Testis (tissue), 3 donors: ENCODE measurements around the gene KCNK2. TPM values are rescaled to one million over a fixed set of nuclear protein-coding genes. Genes with fewer than 3 reads are reported as not detected.

ENCODE experiments used
- DNase-seq: peaks from one replicate; pipeline ENCODE4 v3.0.0-alpha.2; 2019
- H3K27ac ChIP-seq, 2 donors: fragments of 200-600 bp; sonication (generic); one replicate each; pipeline ENCODE4 v1.5.1; 2019
- H3K27me3 ChIP-seq: fragments of 200-600 bp; sonication (generic); one replicate; pipeline ENCODE4 v1.5.1; 2019
- H3K36me3 ChIP-seq: fragments of 200-600 bp; sonication (generic); one replicate; pipeline ENCODE4 v1.5.1; 2017; ENCODE audit warnings: low read depth; ENCODE audit errors: missing control alignments
- H3K4me1 ChIP-seq: fragments of 200-600 bp; sonication (generic); one replicate; pipeline ENCODE4 v1.5.1; 2019
- H3K4me3 ChIP-seq, 2 donors: fragments of 200-600 bp; sonication (generic); one replicate each; pipeline ENCODE4 v1.5.1; 2017 to 2019
- H3K9me3 ChIP-seq: fragments of 200-600 bp; sonication (generic); one replicate; pipeline ENCODE4 v1.5.1; 2017
- CTCF ChIP-seq, 3 experiments: fragments of 450-650 bp in 2 of 3; fragments of 200-600 bp in 1 of 3; sonication (generic) in 1 of 3; IDR thresholded peaks; one replicate each; pipeline ENCODE4 v1.5.1; 2016 to 2019; ENCODE audit warnings: antibody characterized with exemption in 3 of 3, mild to moderate bottlenecking in 2 of 3, moderate library complexity in 1 of 3
- POLR2A ChIP-seq: fragments of 450-650 bp; IDR thresholded peaks from one replicate; pipeline ENCODE4 v1.6.1; 2017; ENCODE audit warnings: antibody characterized with exemption, mild to moderate bottlenecking, moderate library complexity
- WGBS, 2 donors: methylation state at CpG; one replicate each; pipeline ENCODE4 v1.1.5; 2018; 5-methylcytosine and 5-hydroxymethylcytosine counted together
- intact Hi-C: fragments of 100-400 bp; cut with DNase I; formaldehyde crosslinking; loops from one replicate; pipeline ENCODE4 v1.15.1; 2023; ENCODE audit warnings: low total_unique reads
- polyA plus RNA-seq: library from polyadenylated mRNA; stranded (reverse); fragments of 350-450 nt; fragmentation: Illumina TruSeq; extraction: RNeasy Lipid Tissue Mini Kit (QIAGEN cat#74804); gene quantifications from one replicate; pipeline ENCODE4 v1.2.3, GENCODE V29; 2014; ENCODE audit warnings: low read depth, low replicate concordance; ENCODE audit not compliant: insufficient read depth
- total RNA-seq, 2 donors: library from RNA; depleted of rRNA; stranded (reverse); fragments of >200 nt; gene quantifications; one replicate each; pipeline ENCODE4 v1.2.3, GENCODE V29; 2016

Gene KCNK2
- total and polyA plus RNA-seq, 3 donors from 2014 or later: 0.71 to 1.4 (median 0.92) TPM

- Histone ChIP-seq H3K4me1 (no peaks in the 10 kb centered on the region), H3K36me3 (no peaks in the 10 kb centered on the region), H3K4me3 (no peak overlapping the region), H3K27me3 (no peaks in the 10 kb centered on the region), H3K27ac (no peak overlapping the region), H3K9me3 (no peaks in the 10 kb centered on the region)
- WGBS, 2 donors: 63 to 70% methylated on average over 1 of the region's 1 CpG
- intact Hi-C loops: no loop called here
- DNase-seq: no peak
- TF ChIP-seq POLR2A (no peak), CTCF (IDR thresholded peaks at IDR 0.05) (no peak)
Measured at GRCh38 chr1:215200121-215200520, 117.6 kb downstream of the KCNK2 start.

GRCh38 chr1:215201283-215201682 lies 118.7 kb downstream of the KCNK2 start:
- H3K4me1 ChIP-seq: no peaks in the 10 kb centered on the region
- no peaks in the 10 kb centered on the region for H3K27me3 ChIP-seq
- no peak overlapping the region for H3K4me3 ChIP-seq
- 90 to 92% methylated on average over 2 of the region's 2 CpGs for whole genome bisulfite sequencing, 2 donors
- H3K36me3 ChIP-seq: no peaks in the 10 kb centered on the region
- no peak overlapping the region for H3K27ac ChIP-seq
- H3K9me3 ChIP-seq: no peaks in the 10 kb centered on the region
- DNase-seq: no peak
- TF ChIP-seq POLR2A (no peak), CTCF (IDR thresholded peaks at IDR 0.05) (no peak)
- intact Hi-C loops: no loop called here

GRCh38 chr1:215202868-215203267 lies 120.3 kb downstream of the KCNK2 start:
- Histone ChIP-seq H3K9me3 (no peaks in the 10 kb centered on the region), H3K36me3 (no peaks in the 10 kb centered on the region), H3K27ac (no peak overlapping the region), H3K4me1 (no peaks in the 10 kb centered on the region), H3K27me3 (no peaks in the 10 kb centered on the region), H3K4me3 (no peak overlapping the region)
- DNase-seq: no peak
- 67 to 69% methylated on average over 2 of the region's 2 CpGs for WGBS, 2 donors
- no peak for TF ChIP-seq CTCF (IDR thresholded peaks at IDR 0.05)
- no peak for TF ChIP-seq POLR2A
- intact Hi-C loops: no loop called here

- no peak for TF ChIP-seq CTCF (IDR thresholded peaks at IDR 0.05)
- TF ChIP-seq POLR2A: no peak
- no peaks in the 10 kb centered on the region for H3K4me1 ChIP-seq
- intact Hi-C loops: no loop called here
- no peaks in the 10 kb centered on the region for H3K27me3 ChIP-seq
- no peak overlapping the region for H3K27ac ChIP-seq
- no peaks in the 10 kb centered on the region for H3K36me3 ChIP-seq
- no peak for DNase-seq
- H3K4me3 ChIP-seq: no peak overlapping the region
- H3K9me3 ChIP-seq: no peaks in the 10 kb centered on the region
Measured at GRCh38 chr1:215210167-215210566, 127.6 kb downstream of the KCNK2 start.

GRCh38 chr1:215215846-215216245 lies 133.3 kb downstream of the KCNK2 start:
- 53 to 76% methylated on average over 1 of the region's 1 CpG for WGBS, 2 donors
- Histone ChIP-seq H3K4me3 (no peak overlapping the region), H3K9me3 (no peaks in the 10 kb centered on the region), H3K36me3 (no peaks in the 10 kb centered on the region), H3K4me1 (no peaks in the 10 kb centered on the region), H3K27ac (no peak overlapping the region), H3K27me3 (no peaks in the 10 kb centered on the region)
- TF ChIP-seq CTCF (IDR thresholded peaks at IDR 0.05) (no peak), POLR2A (no peak)
- no peak for DNase-seq
- intact Hi-C loops: no loop called here
